ENCODE data around the gene TICRR.
"Not testable (repeated sequence)": the region's sequence is repeated elsewhere in the genome, so short reads cannot be mapped to it uniquely, and the experiment has no call there.

TICRR gene

GRCh38 chr15:89575146-89575655 lies at the start of gene TICRR:
Gene TICRR (plus strand): TSS chr15:89575469. CDS start chr15:89575587, 118 bp downstream.
- peak; percentile 100 for DNase-seq (ENCODE audit: low spot score)

GRCh38 chr15:89526181-89526580 lies 49.1 kb upstream of the TICRR start:
- DNase-seq (ENCODE audit: low spot score): no peak

GRCh38 chr15:89526601-89527441 lies 48.4 kb upstream of the TICRR start:
- DNase-seq (ENCODE audit: low spot score): no peak

GRCh38 chr15:89528757-89529352 lies 46.4 kb upstream of the TICRR start:
- no peak for DNase-seq (ENCODE audit: low spot score)

GRCh38 chr15:89530976-89531375 lies 44.3 kb upstream of the TICRR start:
- no peak for DNase-seq (ENCODE audit: low spot score)

GRCh38 chr15:89531796-89532537 lies 43.3 kb upstream of the TICRR start:
- DNase-seq (ENCODE audit: low spot score): no peak

GRCh38 chr15:89533861-89534544 lies 41.3 kb upstream of the TICRR start:
- DNase-seq (ENCODE audit: low spot score): no peak

GRCh38 chr15:89539027-89539426 lies 36.2 kb upstream of the TICRR start:
- DNase-seq (ENCODE audit: low spot score): no peak

- no peak for DNase-seq (ENCODE audit: low spot score)
Observed at GRCh38 chr15:89542369-89542768, 32.9 kb upstream of the TICRR start.

- DNase-seq (ENCODE audit: low spot score): no peak
Observed at GRCh38 chr15:89543389-89543788, 31.9 kb upstream of the TICRR start.

- not testable (repeated sequence) for DNase-seq (ENCODE audit: low spot score)
Observed at GRCh38 chr15:89549138-89549537, 26.1 kb upstream of the TICRR start.

GRCh38 chr15:89550427-89550826 lies 24.8 kb upstream of the TICRR start:
- no peak for DNase-seq (ENCODE audit: low spot score)

GRCh38 chr15:89551550-89551949 lies 23.7 kb upstream of the TICRR start:
- DNase-seq (ENCODE audit: low spot score): no peak

GRCh38 chr15:89553632-89554031 lies 21.6 kb upstream of the TICRR start:
- no peak for DNase-seq (ENCODE audit: low spot score)

- DNase-seq (ENCODE audit: low spot score): no peak
Observed at GRCh38 chr15:89554247-89554646, 21.0 kb upstream of the TICRR start.

- no peak for DNase-seq (ENCODE audit: low spot score)
Observed at GRCh38 chr15:89555768-89556167, 19.5 kb upstream of the TICRR start.

- DNase-seq (ENCODE audit: low spot score): peak; percentile 72
Observed at GRCh38 chr15:89556413-89557262, 18.6 kb upstream of the TICRR start.

GRCh38 chr15:89559769-89560264 lies 15.5 kb upstream of the TICRR start:
- DNase-seq (ENCODE audit: low spot score): no peak

- no peak for DNase-seq (ENCODE audit: low spot score)
Observed at GRCh38 chr15:89566181-89566580, 9.1 kb upstream of the TICRR start.

- DNase-seq (ENCODE audit: low spot score): no peak
Observed at GRCh38 chr15:89566621-89567294, 8.5 kb upstream of the TICRR start.

All from NAMALWA (cell line).